H9 (cell line): ENCODE data around the gene MRPS17. TPM values are rescaled to one million over a fixed set of nuclear protein-coding genes. Genes with fewer than 3 reads are reported as not detected.
A peak's percentile ranks its signal among the peaks of the same experiment; 100 is the strongest.

Source experiments
- DNase-seq: peaks from one replicate; pipeline ENCODE4 v3.0.0-alpha.2; 2017
- H2AFZ ChIP-seq: one replicate; pipeline ENCODE4 v1.6.1; 2013; ENCODE audit warnings: mild to moderate bottlenecking, low read length, control low read depth, moderate library complexity
- H2AK5ac ChIP-seq: 2 replicates; pipeline ENCODE4 v1.6.1; 2013; ENCODE audit warnings: low read length, control low read depth, mixed read lengths; ENCODE audit not compliant: insufficient read length
- H2BK120ac ChIP-seq: one replicate; pipeline ENCODE4 v1.6.1; 2013; ENCODE audit warnings: low read depth, mild to moderate bottlenecking, low read length, control low read depth, inconsistent platforms; ENCODE audit not compliant: poor library complexity, severe bottlenecking
- H2BK12ac ChIP-seq: 2 replicates; pipeline ENCODE4 v1.6.1; 2013; ENCODE audit warnings: low read length, control low read depth, mixed read lengths, low read depth; ENCODE audit not compliant: insufficient read length
- H2BK15ac ChIP-seq: 2 replicates; pipeline ENCODE4 v1.6.1; 2013; ENCODE audit warnings: low read depth, low read length, control low read depth
- H2BK20ac ChIP-seq: one replicate; pipeline ENCODE4 v1.6.1; 2013; ENCODE audit warnings: low read depth, mild to moderate bottlenecking, low read length, control low read depth, inconsistent platforms; ENCODE audit not compliant: poor library complexity, severe bottlenecking
- H2BK5ac ChIP-seq: 2 replicates; pipeline ENCODE4 v1.6.1; 2013; ENCODE audit warnings: low read length, control low read depth, mixed read lengths; ENCODE audit not compliant: insufficient read length
- H3K14ac ChIP-seq: 2 replicates; pipeline ENCODE4 v1.6.1; 2013; ENCODE audit warnings: low read length, control low read depth; ENCODE audit not compliant: insufficient read depth
- H3K18ac ChIP-seq: 2 replicates; pipeline ENCODE4 v1.6.1; 2013; ENCODE audit warnings: low read depth, mild to moderate bottlenecking, mixed read lengths, low read length, control low read depth; ENCODE audit not compliant: insufficient read length
- H3K23ac ChIP-seq: 2 replicates; pipeline ENCODE4 v1.6.1; 2013; ENCODE audit warnings: low read length, control low read depth, mixed read lengths, low read depth; ENCODE audit not compliant: insufficient read length
- H3K23me2 ChIP-seq: 2 replicates; pipeline ENCODE4 v1.6.1; 2013; ENCODE audit warnings: low read depth, mild to moderate bottlenecking, mixed read lengths, low read length, control low read depth; ENCODE audit not compliant: insufficient read length, poor library complexity, severe bottlenecking
- H3K27ac ChIP-seq: 2 replicates; pipeline ENCODE4 v1.5.1; 2013; ENCODE audit warnings: low read length, control low read depth, mixed read lengths, low read depth; ENCODE audit not compliant: insufficient read length
- H3K27me3 ChIP-seq: 2 replicates; pipeline ENCODE4 v1.6.1; 2013; ENCODE audit warnings: low read length, control low read depth, inconsistent platforms; ENCODE audit not compliant: insufficient read depth
- H3K4ac ChIP-seq: 2 replicates; pipeline ENCODE4 v1.6.1; 2013; ENCODE audit warnings: low read depth, mild to moderate bottlenecking, control low read depth, inconsistent platforms, low read length, moderate library complexity
- H3K4me1 ChIP-seq: 2 replicates; pipeline ENCODE4 v1.6.1; 2013; ENCODE audit warnings: low read length, control low read depth, inconsistent platforms; ENCODE audit not compliant: insufficient read depth
- H3K4me2 ChIP-seq: 2 replicates; pipeline ENCODE4 v1.6.1; 2013; ENCODE audit warnings: low read length, control low read depth, mixed read lengths; ENCODE audit not compliant: insufficient read length, insufficient read depth
- H3K56ac ChIP-seq: 2 replicates; pipeline ENCODE4 v1.6.1; 2013; ENCODE audit warnings: low read depth, mild to moderate bottlenecking, mixed read lengths, low read length, control low read depth; ENCODE audit not compliant: insufficient read length
- H3K79me1 ChIP-seq: 2 replicates; pipeline ENCODE4 v1.6.1; 2013; ENCODE audit warnings: low read depth, mild to moderate bottlenecking, moderate library complexity, low read length, control low read depth, inconsistent platforms; ENCODE audit not compliant: insufficient read depth, poor library complexity, severe bottlenecking
- H3K79me2 ChIP-seq: 2 replicates; pipeline ENCODE4 v1.6.1; 2013; ENCODE audit warnings: low read length, control low read depth, inconsistent platforms; ENCODE audit not compliant: insufficient read depth
- H3K9ac ChIP-seq: 2 replicates; pipeline ENCODE4 v1.6.1; 2013; ENCODE audit warnings: low read length, control low read depth, mixed read lengths; ENCODE audit not compliant: insufficient read length; ENCODE audit errors: extremely low read depth
- H3K9me3 ChIP-seq: one replicate; pipeline ENCODE4 v1.6.1; 2013; ENCODE audit warnings: low read depth, low read length, inconsistent platforms; ENCODE audit not compliant: control insufficient read depth
- H3T11ph ChIP-seq: one replicate; pipeline ENCODE4 v1.6.1; 2013; ENCODE audit warnings: mild to moderate bottlenecking, low read length, control low read depth, inconsistent platforms
- H4K20me1 ChIP-seq: one replicate; pipeline ENCODE4 v1.6.1; 2013; ENCODE audit not compliant: control insufficient read depth, insufficient read length, insufficient read depth
- H4K5ac ChIP-seq: 2 replicates; pipeline ENCODE4 v1.6.1; 2013; ENCODE audit warnings: low read depth, mild to moderate bottlenecking, mixed read lengths, low read length, control low read depth; ENCODE audit not compliant: insufficient read length
- H4K8ac ChIP-seq: replicated peaks from 2 replicates; pipeline ENCODE4 v1.6.1; 2013; ENCODE audit warnings: low read length, control low read depth, mixed read lengths, low read depth; ENCODE audit not compliant: insufficient read length
- H4K91ac ChIP-seq: 2 replicates; pipeline ENCODE4 v1.6.1; 2013; ENCODE audit warnings: low read depth, mild to moderate bottlenecking, moderate library complexity, mixed read lengths, low read length, control low read depth; ENCODE audit not compliant: insufficient read length
- H3K27ac Mint-ChIP-seq, 3 experiments: 2 replicates in 2 of 3; 3 replicates in 1 of 3; pipeline ENCODE4 v1.8.0; 2020 to 2021; ENCODE audit warnings: mixed read lengths in 3 of 3, mild to moderate bottlenecking in 1 of 3, moderate library complexity in 1 of 3
- H3K27me3 Mint-ChIP-seq: 2 replicates; pipeline ENCODE4 v1.8.0; 2021; ENCODE audit warnings: low read depth, mild to moderate bottlenecking, moderate library complexity, mixed read lengths
- H3K36me3 Mint-ChIP-seq, 3 experiments: 2 replicates in 2 of 3; 3 replicates in 1 of 3; pipeline ENCODE4 v1.8.0; 2020 to 2021; ENCODE audit warnings: low read depth in 3 of 3, mixed read lengths in 3 of 3; ENCODE audit not compliant: insufficient read depth in 1 of 3
- H3K4me1 Mint-ChIP-seq, 2 experiments: 2 replicates each; pipeline ENCODE4 v1.8.0; 2020; ENCODE audit warnings: mixed read lengths in 2 of 2
- H3K4me3 Mint-ChIP-seq, 2 experiments: 2 replicates in 1 of 2; 3 replicates in 1 of 2; pipeline ENCODE4 v1.8.0; 2020 to 2021; ENCODE audit warnings: mild to moderate bottlenecking in 2 of 2, mixed read lengths in 2 of 2, moderate library complexity in 1 of 2
- H3K9me3 Mint-ChIP-seq, 2 experiments: 2 replicates in 1 of 2; 3 replicates in 1 of 2; pipeline ENCODE4 v1.8.0; 2020; ENCODE audit warnings: mild to moderate bottlenecking in 2 of 2, mixed read lengths in 2 of 2, moderate library complexity in 1 of 2
- WGBS: extraction: QIAGEN DNeasy Blood & Tissue Kit; methylation state at CpG from one replicate; pipeline ENCODE4 v1.1.7; 2013; ENCODE audit warnings: missing lambda C conversion rate, low lambda C conversion rate, mixed read lengths; ENCODE audit not compliant: insufficient read length; ENCODE audit errors: extremely low coverage; 5-methylcytosine and 5-hydroxymethylcytosine counted together
- total RNA-seq: library from RNA; stranded (reverse); gene quantifications from 2 replicates; pipeline ENCODE4 v1.2.1, GENCODE V29; 2021
- TF ChIP-seq, protein P1 (sequence below): fragments of 200-600 bp; sonication (generic); conservative IDR thresholded peaks from 3 replicates; pipeline ENCODE4 v1.8.0; 2021; ENCODE audit warnings: antibody characterized with exemption, mild to moderate bottlenecking

MRPS17 gene
- total RNA-seq, 1 experiment from 2014 or later: 28.0 TPM

DNA sequence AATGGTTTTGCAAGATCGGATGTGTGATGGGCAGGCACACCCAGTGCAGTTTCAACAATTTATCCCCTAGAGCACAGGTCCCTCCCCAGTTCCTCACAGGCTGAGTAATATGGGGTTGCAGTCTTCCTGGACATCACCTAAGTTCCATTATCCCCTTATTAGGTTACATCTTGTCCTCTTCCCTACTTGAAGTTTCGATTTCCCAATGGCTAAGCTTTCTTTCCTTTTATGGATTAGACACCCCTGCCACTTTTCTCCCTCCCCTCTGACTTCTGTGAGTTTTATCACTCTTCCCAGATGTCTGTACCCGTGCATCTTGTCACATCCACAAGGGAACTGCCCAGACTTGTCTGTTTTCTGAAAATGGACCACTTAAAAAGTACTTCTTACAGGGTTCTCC is 10.3 kb downstream of the MRPS17 start:
- H2BK120ac ChIP-seq: no peak overlapping the region
- H3K4me3 Mint-ChIP-seq: 0 out of 5 replicates have a peak overlapping the region, but pooled peaks of 1 of the 2 experiments have one; percentile 27
- no peaks in the 10 kb centered on the region for H3K4me1 ChIP-seq
- no peaks in the 10 kb centered on the region for H3K23me2 ChIP-seq
- no CpG with 5 or more reads among the region's 3 CpGs for WGBS
- H3K56ac ChIP-seq: no peak overlapping the region
- no peak overlapping the region for H4K8ac ChIP-seq
- no peak overlapping the region for H4K5ac ChIP-seq
- H2AFZ ChIP-seq: no peak overlapping the region
- H3K27me3 Mint-ChIP-seq: peaks cover 30% of the 10 kb centered on the region
- H4K91ac ChIP-seq: no peak overlapping the region
- H2BK12ac ChIP-seq: no peak overlapping the region
- H3K36me3 Mint-ChIP-seq: peaks cover under 1 to 6% (median 5%) of the 10 kb centered on the region in 3 experiments; a peak in 5 of 7 replicates
- H3K4me1 Mint-ChIP-seq: peaks cover 9% of the 10 kb centered on the region in 2 experiments
- no peak for DNase-seq
- H3T11ph ChIP-seq: no peak overlapping the region
- no peak overlapping the region for H3K4ac ChIP-seq
- no peak overlapping the region for H2BK5ac ChIP-seq
- H3K79me2 ChIP-seq: no peaks in the 10 kb centered on the region
- H3K27ac ChIP-seq: no peak overlapping the region
- peaks cover 0 to 3% of the 10 kb centered on the region in 2 experiments; a peak in 2 of 5 replicates for H3K9me3 Mint-ChIP-seq
- no peaks in the 10 kb centered on the region for H3K9me3 ChIP-seq
- no peak overlapping the region for H3K27ac Mint-ChIP-seq
- H3K4me2 ChIP-seq: no peak overlapping the region
- H2BK15ac ChIP-seq: no peak overlapping the region
- H3K18ac ChIP-seq: no peak overlapping the region
- no peak overlapping the region for H3K9ac ChIP-seq
- TF ChIP-seq, protein P1, sequence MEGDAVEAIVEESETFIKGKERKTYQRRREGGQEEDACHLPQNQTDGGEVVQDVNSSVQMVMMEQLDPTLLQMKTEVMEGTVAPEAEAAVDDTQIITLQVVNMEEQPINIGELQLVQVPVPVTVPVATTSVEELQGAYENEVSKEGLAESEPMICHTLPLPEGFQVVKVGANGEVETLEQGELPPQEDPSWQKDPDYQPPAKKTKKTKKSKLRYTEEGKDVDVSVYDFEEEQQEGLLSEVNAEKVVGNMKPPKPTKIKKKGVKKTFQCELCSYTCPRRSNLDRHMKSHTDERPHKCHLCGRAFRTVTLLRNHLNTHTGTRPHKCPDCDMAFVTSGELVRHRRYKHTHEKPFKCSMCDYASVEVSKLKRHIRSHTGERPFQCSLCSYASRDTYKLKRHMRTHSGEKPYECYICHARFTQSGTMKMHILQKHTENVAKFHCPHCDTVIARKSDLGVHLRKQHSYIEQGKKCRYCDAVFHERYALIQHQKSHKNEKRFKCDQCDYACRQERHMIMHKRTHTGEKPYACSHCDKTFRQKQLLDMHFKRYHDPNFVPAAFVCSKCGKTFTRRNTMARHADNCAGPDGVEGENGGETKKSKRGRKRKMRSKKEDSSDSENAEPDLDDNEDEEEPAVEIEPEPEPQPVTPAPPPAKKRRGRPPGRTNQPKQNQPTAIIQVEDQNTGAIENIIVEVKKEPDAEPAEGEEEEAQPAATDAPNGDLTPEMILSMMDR: no peak
- peaks cover 3% of the 10 kb centered on the region; the same call in 1 of the 2 replicates for H3K27me3 ChIP-seq
- H2BK20ac ChIP-seq: no peak overlapping the region
- H3K79me1 ChIP-seq: no peaks in the 10 kb centered on the region
- no peak overlapping the region for H3K23ac ChIP-seq
- H3K14ac ChIP-seq: no peak overlapping the region
- H2AK5ac ChIP-seq: no peak overlapping the region
- H4K20me1 ChIP-seq: no peaks in the 10 kb centered on the region
